Measurements from ENCODE around the gene TPM3.

GRCh38 chr1:154240294-154240833 is 48.5 kb upstream of the TPM3 start:
- TF ChIP-seq SPI1 (IDR thresholded peaks at IDR 0.05; ENCODE audit: low read depth, low read length) (no peak), POLR2A (IDR thresholded peaks at IDR 0.05; ENCODE audit: low read depth, low read length) (no peak), POLR2AphosphoS5 (IDR thresholded peaks at IDR 0.05; ENCODE audit: low read depth, low read length) (no peak), TAF1 (IDR thresholded peaks at IDR 0.05; ENCODE audit: low read depth, low read length) (no peak), PAX5 (IDR thresholded peaks at IDR 0.05; ENCODE audit: insufficient read depth, low read length, severe bottlenecking) (no peak)
